HG02870 (cell line): Measurements from ENCODE around the gene TNFRSF1B.
A peak's percentile ranks its signal among the peaks of the same experiment; 100 is the strongest.

Experiments
- ATAC-seq: cut with Tn5 transposase; IDR thresholded peaks from one replicate; pipeline ENCODE4 v1.9.1; 2021; ENCODE audit warnings: mild to moderate bottlenecking, moderate library complexity; ENCODE audit not compliant: unreplicated experiment

TNFRSF1B gene

GRCh38 chr1:12141163-12141850 is 25.5 kb upstream of the TNFRSF1B start:
- no peak for ATAC-seq

DNA sequence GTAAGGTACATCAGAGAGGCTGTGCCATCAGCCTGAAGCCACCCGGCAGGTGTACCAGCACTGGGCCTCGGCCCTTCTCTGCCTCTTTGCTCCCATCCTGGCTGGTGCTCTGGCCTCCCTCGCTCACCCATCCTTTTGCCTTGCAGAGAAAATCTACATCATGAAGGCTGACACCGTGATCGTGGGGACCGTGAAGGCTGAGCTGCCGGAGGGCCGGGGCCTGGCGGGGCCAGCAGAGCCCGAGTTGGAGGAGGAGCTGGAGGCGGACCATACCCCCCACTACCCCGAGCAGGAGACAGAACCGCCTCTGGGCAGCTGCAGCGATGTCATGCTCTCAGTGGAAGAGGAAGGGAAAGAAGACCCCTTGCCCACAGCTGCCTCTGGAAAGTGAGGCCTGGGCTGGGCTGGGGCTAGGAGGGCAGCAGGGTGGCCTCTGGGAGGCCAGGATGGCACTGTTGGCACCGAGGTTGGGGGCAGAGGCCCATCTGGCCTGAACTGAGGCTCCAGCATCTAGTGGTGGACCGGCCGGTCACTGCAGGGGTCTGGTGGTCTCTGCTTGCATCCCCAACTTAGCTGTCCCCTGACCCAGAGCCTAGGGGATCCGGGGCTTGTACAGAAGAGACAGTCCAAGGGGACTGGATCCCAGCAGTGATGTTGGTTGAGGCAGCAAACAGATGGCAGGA is 24.5 kb upstream of the TNFRSF1B start:
- no peak for ATAC-seq

GRCh38 chr1:12142891-12143630 is 23.7 kb upstream of the TNFRSF1B start:
- ATAC-seq = no peak

- no peak for ATAC-seq
Measured at GRCh38 chr1:12143631-12144155, 23.1 kb upstream of the TNFRSF1B start.

DNA sequence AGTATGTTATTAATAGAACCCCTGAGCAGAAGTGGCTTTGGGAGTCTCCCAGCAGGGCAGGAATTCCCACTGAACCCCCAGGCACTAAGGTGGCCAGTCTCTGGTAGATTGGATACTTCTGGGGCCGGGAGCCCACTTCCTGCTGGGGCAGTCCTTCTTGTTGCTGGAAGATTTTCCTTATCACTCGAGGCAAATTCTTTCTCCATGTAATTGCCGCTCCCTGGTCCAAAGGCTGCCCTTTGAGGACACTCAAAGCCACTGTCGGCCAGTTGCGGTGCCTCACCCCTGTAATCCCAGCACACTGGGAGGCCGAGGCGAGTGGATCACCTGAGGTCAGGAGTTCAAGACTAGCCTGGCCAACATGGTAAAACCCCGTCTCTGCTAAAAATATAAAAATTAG is 22.6 kb upstream of the TNFRSF1B start:
- no peak for ATAC-seq

DNA sequence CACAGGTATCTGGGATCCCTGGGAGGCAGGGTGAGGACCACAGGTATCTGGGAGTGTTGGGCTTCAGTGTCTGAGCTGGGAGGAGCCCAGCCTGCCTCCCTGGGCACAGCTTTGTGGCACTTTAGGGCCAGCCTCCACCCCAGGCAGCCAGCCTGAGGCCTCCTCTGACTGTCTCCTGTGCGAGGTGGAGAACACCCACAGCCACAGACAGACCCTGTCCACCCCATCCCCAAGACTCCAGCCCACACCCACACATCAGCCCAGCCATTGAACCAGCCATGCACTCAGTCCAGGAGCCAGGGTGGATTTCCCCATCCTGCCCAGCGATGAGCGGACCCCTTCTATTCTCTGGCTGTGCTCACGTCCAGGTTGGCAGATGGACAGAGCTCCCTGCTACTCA is 21.8 kb upstream of the TNFRSF1B start:
- ATAC-seq = no peak

DNA sequence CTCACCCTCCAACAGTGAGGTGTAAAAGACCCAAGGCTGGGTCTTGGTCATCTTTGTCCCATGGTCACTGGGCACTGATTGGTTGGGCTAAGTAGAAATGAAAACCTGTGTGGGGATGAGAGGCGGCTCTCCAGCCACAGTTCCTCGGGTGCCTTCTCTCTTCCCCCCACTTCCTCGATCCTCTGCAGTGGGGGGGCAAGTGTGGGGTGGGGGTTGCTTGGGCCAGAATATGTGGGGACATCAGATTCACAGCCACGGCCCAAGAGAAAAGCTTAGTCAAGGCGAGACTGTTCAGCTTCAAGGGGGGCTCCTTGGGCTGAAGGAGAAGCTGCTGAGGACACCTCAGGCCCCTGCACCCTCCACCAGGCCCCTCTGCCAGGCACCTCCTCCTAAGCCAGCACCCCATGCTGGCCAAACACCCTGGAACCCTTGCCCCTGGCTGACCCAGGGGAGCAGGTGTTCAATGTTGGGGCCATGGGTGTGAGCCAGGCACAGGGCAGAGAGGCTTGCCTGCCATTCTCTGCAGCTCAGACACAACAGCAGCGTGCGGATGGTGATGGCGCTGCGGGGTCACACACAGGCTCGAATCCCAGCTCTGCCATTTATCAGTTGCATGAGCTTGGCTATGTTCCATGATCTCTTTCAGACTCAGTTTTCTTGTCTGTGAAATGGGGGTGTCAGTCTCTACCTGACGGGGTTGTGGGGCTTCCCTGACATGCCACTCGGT is 21.0 kb upstream of the TNFRSF1B start:
- ATAC-seq = no peak

- no peak for ATAC-seq
Measured at GRCh38 chr1:12146343-12147112, 20.3 kb upstream of the TNFRSF1B start.

- ATAC-seq = no peak
Measured at GRCh38 chr1:12147201-12147701, 19.5 kb upstream of the TNFRSF1B start.

- ATAC-seq = no peak
Measured at GRCh38 chr1:12148160-12148957, 18.4 kb upstream of the TNFRSF1B start.

GRCh38 chr1:12148958-12149790 is 17.6 kb upstream of the TNFRSF1B start:
- ATAC-seq = no peak

GRCh38 chr1:12149791-12150175 is 17.0 kb upstream of the TNFRSF1B start:
- ATAC-seq = no peak

DNA sequence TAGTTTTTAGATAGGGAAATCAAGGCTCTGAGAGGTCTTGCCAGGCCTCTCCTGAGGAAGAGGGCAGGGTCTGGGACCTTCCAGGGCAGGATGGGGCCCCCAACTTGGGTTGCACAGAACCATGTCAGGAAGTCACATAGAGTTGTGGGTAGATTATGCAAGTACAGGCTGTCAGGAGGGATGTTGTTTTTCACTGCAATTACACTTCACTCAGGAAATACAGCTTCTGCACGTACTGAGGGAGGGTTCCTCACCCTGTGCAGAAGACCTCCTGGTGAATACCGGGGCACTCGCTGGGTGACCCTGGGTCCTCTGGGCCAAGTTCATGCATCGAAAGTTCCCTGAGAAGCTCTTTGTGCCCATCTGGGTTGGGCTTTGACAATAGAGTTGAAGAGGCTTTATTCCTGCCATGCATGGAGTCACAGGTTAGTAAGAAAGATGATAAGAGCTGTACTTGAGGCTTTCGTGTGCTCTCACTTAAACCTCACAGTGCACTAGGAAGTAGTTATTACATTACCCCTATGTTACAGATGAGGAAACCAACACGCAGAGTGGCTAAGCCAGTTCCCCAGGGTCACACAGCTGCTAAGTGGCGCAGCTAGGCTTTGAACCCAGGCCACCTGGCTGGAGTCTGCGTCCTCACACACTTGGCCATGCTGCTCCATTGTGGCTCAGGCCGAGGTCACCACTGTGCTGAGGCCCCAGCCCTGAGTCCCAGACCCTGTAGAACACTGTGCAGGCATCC is 16.2 kb upstream of the TNFRSF1B start:
- ATAC-seq = no peak

DNA sequence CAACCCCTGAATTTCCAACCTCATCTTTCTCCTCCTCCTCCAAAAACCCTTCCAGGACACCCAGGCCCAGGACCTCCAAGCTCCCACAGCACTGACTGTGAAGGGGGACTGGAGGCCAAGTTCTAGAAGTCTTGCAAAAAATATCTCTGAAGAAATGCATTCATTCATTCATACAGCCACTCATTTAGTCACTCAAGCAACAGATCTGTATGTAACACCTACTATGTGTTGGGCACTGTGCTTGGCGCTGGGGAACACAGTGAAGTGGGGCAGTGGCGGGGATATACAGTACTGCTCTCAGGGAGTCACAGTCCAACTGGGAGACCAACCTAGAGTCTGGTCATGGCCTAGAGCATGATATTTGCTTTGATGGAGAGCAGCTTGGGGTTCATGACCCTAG is 15.3 kb upstream of the TNFRSF1B start:
- ATAC-seq = no peak

GRCh38 chr1:12152113-12152891 is 14.5 kb upstream of the TNFRSF1B start:
- peak; percentile 73 for ATAC-seq

- ATAC-seq = no peak
Measured at GRCh38 chr1:12153181-12153785, 13.5 kb upstream of the TNFRSF1B start.

DNA sequence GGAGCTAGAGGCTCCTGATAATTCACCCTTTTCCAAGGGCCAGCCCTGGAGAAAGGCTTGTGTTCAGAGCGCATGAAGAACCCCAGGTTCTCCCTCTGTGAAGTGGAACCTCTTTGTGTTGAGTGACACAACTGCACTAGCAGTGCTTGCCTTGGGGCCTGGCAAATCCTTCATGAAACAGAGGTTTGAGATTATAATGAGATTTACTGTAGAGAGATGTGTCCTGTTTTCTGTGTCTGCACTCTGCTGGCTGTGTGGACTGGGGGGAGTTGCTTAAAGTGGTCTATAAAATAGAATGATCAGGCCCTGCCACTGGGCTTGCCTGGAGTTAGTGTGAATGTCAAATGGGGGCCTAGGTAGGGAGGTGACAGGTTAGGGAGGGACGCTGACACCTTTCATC is 11.5 kb upstream of the TNFRSF1B start:
- ATAC-seq = no peak
